Adrenal gland (tissue), 5 donors: Measurements from ENCODE around the gene LRP1-AS.

Experiments used
- POLR2A ChIP-seq, 2 donors: fragments of 450-650 bp; IDR thresholded peaks; one replicate each; pipeline ENCODE4 v1.6.1; 2017; ENCODE audit warnings: antibody characterized with exemption in 2 of 2, mild to moderate bottlenecking in 2 of 2, moderate library complexity in 1 of 2
- TF ChIP-seq, protein P1 (sequence below), 6 experiments: fragments of 450-650 bp in 4 of 6; fragments of 200-600 bp in 2 of 6; sonication (generic) in 1 of 6; IDR thresholded peaks; 1 replicate in 5 of 6; 2 replicates in 1 of 6; pipeline versions ENCODE4 v1.5.1 to v1.8.0; 2016 to 2021; ENCODE audit warnings: antibody characterized with exemption in 6 of 6, mild to moderate bottlenecking in 2 of 6, moderate library complexity in 1 of 6
- donor health status: DM: no; HTN: no; CAD: no.

DNA sequence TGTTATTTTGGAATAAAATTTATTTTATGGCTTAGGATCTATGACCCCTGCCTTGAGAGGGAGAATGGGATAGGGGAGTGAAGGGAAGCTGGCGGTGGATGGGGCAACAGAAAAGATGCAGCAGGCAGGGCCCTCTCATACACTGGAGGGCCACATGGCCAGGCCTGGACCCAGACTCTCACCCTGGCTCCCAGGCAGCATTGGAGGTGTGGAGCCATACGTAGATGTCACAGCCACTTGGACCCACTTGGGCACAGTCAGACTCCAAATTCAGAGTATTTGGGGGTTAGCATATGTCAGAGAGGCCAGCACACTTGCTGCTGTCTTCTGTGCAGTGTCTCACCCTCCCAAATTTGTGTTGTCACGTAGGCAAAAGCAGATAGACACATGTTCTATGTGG is 52.0 kb downstream of the LRP1-AS start:
- TF ChIP-seq, protein P1, sequence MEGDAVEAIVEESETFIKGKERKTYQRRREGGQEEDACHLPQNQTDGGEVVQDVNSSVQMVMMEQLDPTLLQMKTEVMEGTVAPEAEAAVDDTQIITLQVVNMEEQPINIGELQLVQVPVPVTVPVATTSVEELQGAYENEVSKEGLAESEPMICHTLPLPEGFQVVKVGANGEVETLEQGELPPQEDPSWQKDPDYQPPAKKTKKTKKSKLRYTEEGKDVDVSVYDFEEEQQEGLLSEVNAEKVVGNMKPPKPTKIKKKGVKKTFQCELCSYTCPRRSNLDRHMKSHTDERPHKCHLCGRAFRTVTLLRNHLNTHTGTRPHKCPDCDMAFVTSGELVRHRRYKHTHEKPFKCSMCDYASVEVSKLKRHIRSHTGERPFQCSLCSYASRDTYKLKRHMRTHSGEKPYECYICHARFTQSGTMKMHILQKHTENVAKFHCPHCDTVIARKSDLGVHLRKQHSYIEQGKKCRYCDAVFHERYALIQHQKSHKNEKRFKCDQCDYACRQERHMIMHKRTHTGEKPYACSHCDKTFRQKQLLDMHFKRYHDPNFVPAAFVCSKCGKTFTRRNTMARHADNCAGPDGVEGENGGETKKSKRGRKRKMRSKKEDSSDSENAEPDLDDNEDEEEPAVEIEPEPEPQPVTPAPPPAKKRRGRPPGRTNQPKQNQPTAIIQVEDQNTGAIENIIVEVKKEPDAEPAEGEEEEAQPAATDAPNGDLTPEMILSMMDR (IDR thresholded peaks at IDR 0.05) = no peak
- no peak for TF ChIP-seq POLR2A (IDR thresholded peaks at IDR 0.05)
